ENCODE data around the gene UBAC1. TPM values are rescaled to one million over a fixed set of nuclear protein-coding genes. Genes with fewer than 3 reads are reported as not detected.

The UBAC1 gene
- total and polyA plus RNA-seq, 10 of the 15 experiments (the other 5 are each of a cell fraction or from before 2014, with no cell fraction given), result 16.7 to 54.6 (median 38.5) TPM

DNA sequence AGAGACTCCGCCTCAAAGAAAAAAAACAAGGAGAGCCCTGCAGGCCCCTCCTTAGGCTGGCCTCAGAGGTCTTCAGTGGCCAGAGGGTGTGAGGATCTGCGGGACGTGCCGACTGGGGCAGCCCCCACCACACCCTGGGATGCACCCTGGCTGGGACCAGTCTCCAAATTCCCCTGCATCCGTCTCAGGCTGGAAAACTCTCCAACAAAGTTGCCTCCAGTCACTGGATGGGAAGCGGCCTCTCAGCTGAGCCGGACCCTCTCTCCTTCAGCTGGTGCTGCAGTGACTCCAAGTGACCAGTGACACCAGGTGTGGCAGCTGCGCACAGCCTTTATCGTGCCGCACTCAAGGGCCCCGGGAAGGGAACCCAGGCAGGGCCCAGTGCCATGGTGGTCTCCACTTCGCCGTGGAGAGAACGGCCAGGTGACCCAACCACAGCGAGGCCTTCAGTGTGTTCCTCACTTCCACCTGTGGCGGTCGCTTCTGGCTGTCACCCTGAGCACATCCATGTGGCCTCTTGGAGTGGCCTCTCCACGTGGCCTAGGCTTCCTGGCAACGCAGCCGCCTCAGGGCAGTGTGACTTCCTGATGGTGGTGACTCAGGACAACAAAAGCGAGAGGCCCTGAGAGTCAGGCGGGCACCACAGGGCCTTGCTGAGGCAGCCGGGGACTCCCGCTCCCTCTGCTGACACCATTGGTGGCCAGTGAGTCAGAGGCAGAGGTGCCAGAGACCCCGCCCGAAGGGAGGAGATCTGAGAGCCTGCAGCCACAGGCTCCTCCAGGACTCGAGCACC, 34.6 kb downstream of the UBAC1 start:
- in situ Hi-C loops (cut with MboI), result no loop called here
- H3K9ac ChIP-seq (ENCODE audit: control insufficient read depth, insufficient read depth, low read length), result no peak overlapping the region

More for the DNA sequence above, 34.6 kb downstream of the UBAC1 start:
- Histone ChIP-seq H4K20me1 (ENCODE audit: control insufficient read depth, insufficient read depth) (no peaks in the 10 kb centered on the region), H3K36me3 (ENCODE audit: control insufficient read depth in 2 of 2, insufficient read depth in 2 of 2, low read length in 1 of 2) (peaks cover 0 to 8% of the 10 kb centered on the region in 2 experiments; a peak in 3 of 4 replicates), H3K27me3 (replicated peaks in 1 of 2; ENCODE audit: control insufficient read depth in 2 of 2, insufficient read depth in 2 of 2, low read length in 1 of 2) (no peaks in the 10 kb centered on the region), H2AFZ (ENCODE audit: control insufficient read depth, low read depth, low read length) (no peak overlapping the region), H3K4me2 (ENCODE audit: control insufficient read depth, insufficient read depth) (no peak overlapping the region), H3K4me3 (no peak overlapping the region), H3K27ac (ENCODE audit: control insufficient read depth, insufficient read depth) (no peak overlapping the region), H3K79me2 (ENCODE audit: control insufficient read depth, insufficient read depth, low read length) (no peaks in the 10 kb centered on the region), H3K4me1 (ENCODE audit: control insufficient read depth, insufficient read depth, low read length) (peaks cover 22% of the 10 kb centered on the region), H3K9me3 (replicated peaks; ENCODE audit: control insufficient read depth, insufficient read depth, low read length) (no peaks in the 10 kb centered on the region)
- WGBS (ENCODE audit: insufficient coverage, insufficient replicate concordance, low lambda C conversion rate, missing lambda C conversion rate), result 52% methylated on average over 27 of the region's 27 CpGs
- intact Hi-C loops (cut with micrococcal nuclease; ENCODE audit: unreplicated experiment), result no loop called here
- POLR2A ChIA-PET, result no interaction called here
- CTCF ChIA-PET, result interaction anchor here (1.2 to 1.5 kb wide), 2 partner anchors 33 to 61 kb away, joined by 3 read pairs; no protein-coding TSS in a partner anchor
- RAD21 ChIA-PET (ENCODE audit: unreplicated experiment), result no interaction called here
- BruUV-seq (replicated peaks), result no TSS peak
- SMC1A ChIA-PET (ENCODE audit: uncharacterized antibody, unreplicated experiment), result interaction anchor here (0.7 kb wide), 1 partner anchor 1155 kb away, joined by 4 read pairs; no protein-coding TSS in a partner anchor
- ATAC-seq (peak; percentile 94), FAIRE-seq (no peak), DNase-seq (ENCODE audit: low read depth, low spot score) (no peak)
- no peak for TF ChIP-seq DPF2 (IDR thresholded peaks at IDR 0.05)
- TF ChIP-seq, protein P1, sequence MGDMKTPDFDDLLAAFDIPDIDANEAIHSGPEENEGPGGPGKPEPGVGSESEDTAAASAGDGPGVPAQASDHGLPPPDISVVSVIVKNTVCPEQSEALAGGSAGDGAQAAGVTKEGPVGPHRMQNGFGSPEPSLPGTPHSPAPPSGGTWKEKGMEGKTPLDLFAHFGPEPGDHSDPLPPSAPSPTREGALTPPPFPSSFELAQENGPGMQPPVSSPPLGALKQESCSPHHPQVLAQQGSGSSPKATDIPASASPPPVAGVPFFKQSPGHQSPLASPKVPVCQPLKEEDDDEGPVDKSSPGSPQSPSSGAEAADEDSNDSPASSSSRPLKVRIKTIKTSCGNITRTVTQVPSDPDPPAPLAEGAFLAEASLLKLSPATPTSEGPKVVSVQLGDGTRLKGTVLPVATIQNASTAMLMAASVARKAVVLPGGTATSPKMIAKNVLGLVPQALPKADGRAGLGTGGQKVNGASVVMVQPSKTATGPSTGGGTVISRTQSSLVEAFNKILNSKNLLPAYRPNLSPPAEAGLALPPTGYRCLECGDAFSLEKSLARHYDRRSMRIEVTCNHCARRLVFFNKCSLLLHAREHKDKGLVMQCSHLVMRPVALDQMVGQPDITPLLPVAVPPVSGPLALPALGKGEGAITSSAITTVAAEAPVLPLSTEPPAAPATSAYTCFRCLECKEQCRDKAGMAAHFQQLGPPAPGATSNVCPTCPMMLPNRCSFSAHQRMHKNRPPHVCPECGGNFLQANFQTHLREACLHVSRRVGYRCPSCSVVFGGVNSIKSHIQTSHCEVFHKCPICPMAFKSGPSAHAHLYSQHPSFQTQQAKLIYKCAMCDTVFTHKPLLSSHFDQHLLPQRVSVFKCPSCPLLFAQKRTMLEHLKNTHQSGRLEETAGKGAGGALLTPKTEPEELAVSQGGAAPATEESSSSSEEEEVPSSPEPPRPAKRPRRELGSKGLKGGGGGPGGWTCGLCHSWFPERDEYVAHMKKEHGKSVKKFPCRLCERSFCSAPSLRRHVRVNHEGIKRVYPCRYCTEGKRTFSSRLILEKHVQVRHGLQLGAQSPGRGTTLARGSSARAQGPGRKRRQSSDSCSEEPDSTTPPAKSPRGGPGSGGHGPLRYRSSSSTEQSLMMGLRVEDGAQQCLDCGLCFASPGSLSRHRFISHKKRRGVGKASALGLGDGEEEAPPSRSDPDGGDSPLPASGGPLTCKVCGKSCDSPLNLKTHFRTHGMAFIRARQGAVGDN (IDR thresholded peaks at IDR 0.05), result peak; percentile 65
- TF ChIP-seq, protein P2, sequence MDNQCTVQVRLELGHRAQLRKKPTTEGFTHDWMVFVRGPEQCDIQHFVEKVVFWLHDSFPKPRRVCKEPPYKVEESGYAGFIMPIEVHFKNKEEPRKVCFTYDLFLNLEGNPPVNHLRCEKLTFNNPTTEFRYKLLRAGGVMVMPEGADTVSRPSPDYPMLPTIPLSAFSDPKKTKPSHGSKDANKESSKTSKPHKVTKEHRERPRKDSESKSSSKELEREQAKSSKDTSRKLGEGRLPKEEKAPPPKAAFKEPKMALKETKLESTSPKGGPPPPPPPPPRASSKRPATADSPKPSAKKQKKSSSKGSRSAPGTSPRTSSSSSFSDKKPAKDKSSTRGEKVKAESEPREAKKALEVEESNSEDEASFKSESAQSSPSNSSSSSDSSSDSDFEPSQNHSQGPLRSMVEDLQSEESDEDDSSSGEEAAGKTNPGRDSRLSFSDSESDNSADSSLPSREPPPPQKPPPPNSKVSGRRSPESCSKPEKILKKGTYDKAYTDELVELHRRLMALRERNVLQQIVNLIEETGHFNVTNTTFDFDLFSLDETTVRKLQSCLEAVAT (IDR thresholded peaks at IDR 0.05), result no peak
- TF ChIP-seq LARP7 (IDR thresholded peaks at IDR 0.05), result no peak
- no peak for TF ChIP-seq ETV6 (conservative IDR thresholded peaks at IDR 0.05 in 1 of 2, IDR thresholded peaks at IDR 0.05 in 1 of 2; ENCODE audit: borderline replicate concordance in 1 of 2, low read depth in 1 of 2)
- no peak for TF ChIP-seq HDGF (IDR thresholded peaks at IDR 0.05)
- TF ChIP-seq CHD1 (IDR thresholded peaks at IDR 0.05; ENCODE audit: low read depth, low read length), result no peak
- 0 out of 2 replicates have a peak, but pooled peaks have one; percentile 2 for TF ChIP-seq RAD21 (IDR thresholded peaks at IDR 0.05; ENCODE audit: insufficient read depth, low read depth, low read length)
- TF ChIP-seq ZNF274 (IDR thresholded peaks at IDR 0.05; ENCODE audit: insufficient read depth, insufficient read length), result no peak
- TF ChIP-seq, protein P3, sequence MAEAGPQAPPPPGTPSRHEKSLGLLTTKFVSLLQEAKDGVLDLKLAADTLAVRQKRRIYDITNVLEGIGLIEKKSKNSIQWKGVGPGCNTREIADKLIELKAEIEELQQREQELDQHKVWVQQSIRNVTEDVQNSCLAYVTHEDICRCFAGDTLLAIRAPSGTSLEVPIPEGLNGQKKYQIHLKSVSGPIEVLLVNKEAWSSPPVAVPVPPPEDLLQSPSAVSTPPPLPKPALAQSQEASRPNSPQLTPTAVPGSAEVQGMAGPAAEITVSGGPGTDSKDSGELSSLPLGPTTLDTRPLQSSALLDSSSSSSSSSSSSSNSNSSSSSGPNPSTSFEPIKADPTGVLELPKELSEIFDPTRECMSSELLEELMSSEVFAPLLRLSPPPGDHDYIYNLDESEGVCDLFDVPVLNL (IDR thresholded peaks at IDR 0.05; ENCODE audit: low read depth, low read length), result no peak
- 0 out of 2 replicates have a peak, but pooled peaks have one; percentile 15 for TF ChIP-seq IKZF1 (conservative IDR thresholded peaks at IDR 0.05)
- TF ChIP-seq, protein P4, sequence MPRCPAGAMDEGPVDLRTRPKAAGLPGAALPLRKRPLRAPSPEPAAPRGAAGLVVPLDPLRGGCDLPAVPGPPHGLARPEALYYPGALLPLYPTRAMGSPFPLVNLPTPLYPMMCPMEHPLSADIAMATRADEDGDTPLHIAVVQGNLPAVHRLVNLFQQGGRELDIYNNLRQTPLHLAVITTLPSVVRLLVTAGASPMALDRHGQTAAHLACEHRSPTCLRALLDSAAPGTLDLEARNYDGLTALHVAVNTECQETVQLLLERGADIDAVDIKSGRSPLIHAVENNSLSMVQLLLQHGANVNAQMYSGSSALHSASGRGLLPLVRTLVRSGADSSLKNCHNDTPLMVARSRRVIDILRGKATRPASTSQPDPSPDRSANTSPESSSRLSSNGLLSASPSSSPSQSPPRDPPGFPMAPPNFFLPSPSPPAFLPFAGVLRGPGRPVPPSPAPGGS (IDR thresholded peaks at IDR 0.05; ENCODE audit: borderline replicate concordance, insufficient read depth, low read depth, low read length, poor library complexity, severe bottlenecking), result peak; percentile 35
- TF ChIP-seq KDM1A (IDR thresholded peaks at IDR 0.05; ENCODE audit: borderline replicate concordance), result no peak
- no peak for TF ChIP-seq ZNF384 (IDR thresholded peaks at IDR 0.05; ENCODE audit: borderline replicate concordance, low read depth, low read length)
